NB4 (cell line): Measurements from ENCODE around the gene CATSPERB.

Source experiments
- POLR2A ChIP-seq: IDR thresholded peaks from 2 replicates; pipeline ENCODE4 v1.6.1; 2011; ENCODE audit warnings: mild to moderate bottlenecking; ENCODE audit not compliant: insufficient read length; ENCODE audit errors: extremely low read depth
- TF ChIP-seq, protein P1 (sequence below): IDR thresholded peaks from one replicate; pipeline ENCODE4 v1.5.1; 2012; ENCODE audit warnings: low read depth, low read length
- TF ChIP-seq, protein P2 (sequence below): IDR thresholded peaks from 2 replicates; pipeline ENCODE4 v1.6.1; 2011; ENCODE audit warnings: low read depth, low read length

DNA sequence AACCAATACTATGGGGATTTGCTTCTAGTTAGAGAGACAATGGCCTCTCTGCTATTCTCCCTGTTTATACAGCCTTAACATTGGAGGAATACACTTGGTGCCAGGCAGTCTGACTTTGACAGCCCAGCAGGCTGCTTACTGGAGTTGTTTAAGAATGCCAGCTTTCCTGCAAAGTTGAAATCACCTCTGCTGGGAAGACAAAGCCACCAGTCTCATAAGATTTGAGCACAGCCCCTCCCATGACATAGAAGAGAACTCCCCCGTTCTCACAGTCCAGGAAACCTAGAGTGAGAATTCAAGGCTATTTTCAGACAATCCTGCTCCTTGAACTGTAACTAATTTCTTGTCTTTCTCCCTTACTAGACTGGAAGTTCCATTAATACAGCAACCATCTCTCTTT is 21.1 kb upstream of the CATSPERB start:
- TF ChIP-seq, protein P1, sequence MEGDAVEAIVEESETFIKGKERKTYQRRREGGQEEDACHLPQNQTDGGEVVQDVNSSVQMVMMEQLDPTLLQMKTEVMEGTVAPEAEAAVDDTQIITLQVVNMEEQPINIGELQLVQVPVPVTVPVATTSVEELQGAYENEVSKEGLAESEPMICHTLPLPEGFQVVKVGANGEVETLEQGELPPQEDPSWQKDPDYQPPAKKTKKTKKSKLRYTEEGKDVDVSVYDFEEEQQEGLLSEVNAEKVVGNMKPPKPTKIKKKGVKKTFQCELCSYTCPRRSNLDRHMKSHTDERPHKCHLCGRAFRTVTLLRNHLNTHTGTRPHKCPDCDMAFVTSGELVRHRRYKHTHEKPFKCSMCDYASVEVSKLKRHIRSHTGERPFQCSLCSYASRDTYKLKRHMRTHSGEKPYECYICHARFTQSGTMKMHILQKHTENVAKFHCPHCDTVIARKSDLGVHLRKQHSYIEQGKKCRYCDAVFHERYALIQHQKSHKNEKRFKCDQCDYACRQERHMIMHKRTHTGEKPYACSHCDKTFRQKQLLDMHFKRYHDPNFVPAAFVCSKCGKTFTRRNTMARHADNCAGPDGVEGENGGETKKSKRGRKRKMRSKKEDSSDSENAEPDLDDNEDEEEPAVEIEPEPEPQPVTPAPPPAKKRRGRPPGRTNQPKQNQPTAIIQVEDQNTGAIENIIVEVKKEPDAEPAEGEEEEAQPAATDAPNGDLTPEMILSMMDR = no peak
- TF ChIP-seq POLR2A = no peak
- TF ChIP-seq, protein P2, sequence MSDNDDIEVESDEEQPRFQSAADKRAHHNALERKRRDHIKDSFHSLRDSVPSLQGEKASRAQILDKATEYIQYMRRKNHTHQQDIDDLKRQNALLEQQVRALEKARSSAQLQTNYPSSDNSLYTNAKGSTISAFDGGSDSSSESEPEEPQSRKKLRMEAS = no peak
